BE2C (cell line): Measurements from ENCODE around the gene NREP.

Source experiments
- DNase-seq: peaks from one replicate; pipeline ENCODE4 v3.0.0-alpha.2; 2020
- H3K27me3 ChIP-seq: fragments of 250-450 bp; sonication (Bioruptor Pico); 2 replicates; pipeline ENCODE4 v1.5.1; 2020; ENCODE audit warnings: mild to moderate bottlenecking
- H3K36me3 ChIP-seq: fragments of 250-450 bp; sonication (Bioruptor Pico); 2 replicates; pipeline ENCODE4 v1.5.1; 2020; ENCODE audit warnings: mild to moderate bottlenecking
- H3K4me1 ChIP-seq: fragments of 250-450 bp; sonication (Bioruptor Pico); 2 replicates; pipeline ENCODE4 v1.5.1; 2020
- H3K4me3 ChIP-seq: 2 replicates; pipeline ENCODE4 v1.5.1; 2011; ENCODE audit warnings: low read depth, low read length
- H3K9me3 ChIP-seq: fragments of 250-450 bp; sonication (Bioruptor Pico); 2 replicates; pipeline ENCODE4 v1.5.1; 2020
- CTCF ChIP-seq: IDR thresholded peaks from 2 replicates; pipeline ENCODE4 v1.5.1; 2012; ENCODE audit warnings: mild to moderate bottlenecking, low read depth, low read length

The NREP gene

GRCh38 chr5:111743988-111744387 is 13.0 kb downstream of the NREP start:
- Histone ChIP-seq H3K4me3 (no peak overlapping the region), H3K4me1 (0 out of 2 replicates have a peak, but pooled peaks cover 7% of the 10 kb centered on the region), H3K27me3 (no peaks in the 10 kb centered on the region), H3K36me3 (peaks cover 13% of the 10 kb centered on the region), H3K9me3 (no peaks in the 10 kb centered on the region)
- DNase-seq: no peak
- no peak for TF ChIP-seq CTCF

GRCh38 chr5:111743512-111743911 is 13.5 kb downstream of the NREP start:
- Histone ChIP-seq H3K4me1 (0 out of 2 replicates have a peak, but pooled peaks cover 5% of the 10 kb centered on the region), H3K9me3 (no peaks in the 10 kb centered on the region), H3K27me3 (no peaks in the 10 kb centered on the region), H3K36me3 (peaks cover 9% of the 10 kb centered on the region), H3K4me3 (no peak overlapping the region)
- TF ChIP-seq CTCF: no peak
- DNase-seq: no peak

- DNase-seq: no peak
- H3K9me3 ChIP-seq: no peaks in the 10 kb centered on the region
Observed at GRCh38 chr5:111742177-111742994, 14.6 kb downstream of the NREP start.

GRCh38 chr5:111741278-111741677 is 15.7 kb downstream of the NREP start:
- DNase-seq: no peak
- Histone ChIP-seq H3K4me3 (no peak overlapping the region), H3K9me3 (no peaks in the 10 kb centered on the region), H3K4me1 (no peaks in the 10 kb centered on the region; the same call in 1 of the 2 replicates), H3K27me3 (no peaks in the 10 kb centered on the region), H3K36me3 (peaks cover 11% of the 10 kb centered on the region)
- TF ChIP-seq CTCF: no peak

More at GRCh38 chr5:111742177-111742994, 14.6 kb downstream of the NREP start:
- H3K36me3 ChIP-seq: peaks cover 7% of the 10 kb centered on the region; the same call in 1 of the 2 replicates
- no peak overlapping the region for H3K4me3 ChIP-seq
- H3K4me1 ChIP-seq: no peaks in the 10 kb centered on the region
- TF ChIP-seq CTCF: no peak
- H3K27me3 ChIP-seq: no peaks in the 10 kb centered on the region

GRCh38 chr5:111739416-111739815 is 17.6 kb downstream of the NREP start:
- Histone ChIP-seq H3K4me3 (no peak overlapping the region), H3K27me3 (no peaks in the 10 kb centered on the region), H3K36me3 (peaks cover 24% of the 10 kb centered on the region), H3K4me1 (no peaks in the 10 kb centered on the region; the same call in none of the 2 replicates), H3K9me3 (no peaks in the 10 kb centered on the region)
- DNase-seq: no peak
- no peak for TF ChIP-seq CTCF

GRCh38 chr5:111738118-111738517 is 18.9 kb downstream of the NREP start:
- TF ChIP-seq CTCF: no peak
- H3K4me3 ChIP-seq: no peak overlapping the region
- no peaks in the 10 kb centered on the region for H3K27me3 ChIP-seq
- no peaks in the 10 kb centered on the region; the same call in none of the 2 replicates for H3K4me1 ChIP-seq
- H3K36me3 ChIP-seq: peaks cover 34% of the 10 kb centered on the region
- no peaks in the 10 kb centered on the region for H3K9me3 ChIP-seq
- DNase-seq: no peak
